AG09309 (cell line): ENCODE measurements around the gene TAF8.

Source experiments
- DNase-seq: peaks from one replicate; pipeline ENCODE4 v3.0.0-alpha.2; 2010; ENCODE audit warnings: low read depth
- H3K4me3 ChIP-seq: 2 replicates; pipeline ENCODE4 v1.5.1; 2011; ENCODE audit warnings: mild to moderate bottlenecking, low read depth, low read length, moderate library complexity; ENCODE audit not compliant: control insufficient read depth
- TF ChIP-seq, protein P1 (sequence below): IDR thresholded peaks from 2 replicates; pipeline ENCODE4 v1.5.1; 2011; ENCODE audit warnings: mild to moderate bottlenecking, low read depth, low read length, inconsistent platforms; ENCODE audit not compliant: insufficient read depth, control insufficient read depth; ENCODE audit errors: missing control alignments

TAF8 gene

DNA sequence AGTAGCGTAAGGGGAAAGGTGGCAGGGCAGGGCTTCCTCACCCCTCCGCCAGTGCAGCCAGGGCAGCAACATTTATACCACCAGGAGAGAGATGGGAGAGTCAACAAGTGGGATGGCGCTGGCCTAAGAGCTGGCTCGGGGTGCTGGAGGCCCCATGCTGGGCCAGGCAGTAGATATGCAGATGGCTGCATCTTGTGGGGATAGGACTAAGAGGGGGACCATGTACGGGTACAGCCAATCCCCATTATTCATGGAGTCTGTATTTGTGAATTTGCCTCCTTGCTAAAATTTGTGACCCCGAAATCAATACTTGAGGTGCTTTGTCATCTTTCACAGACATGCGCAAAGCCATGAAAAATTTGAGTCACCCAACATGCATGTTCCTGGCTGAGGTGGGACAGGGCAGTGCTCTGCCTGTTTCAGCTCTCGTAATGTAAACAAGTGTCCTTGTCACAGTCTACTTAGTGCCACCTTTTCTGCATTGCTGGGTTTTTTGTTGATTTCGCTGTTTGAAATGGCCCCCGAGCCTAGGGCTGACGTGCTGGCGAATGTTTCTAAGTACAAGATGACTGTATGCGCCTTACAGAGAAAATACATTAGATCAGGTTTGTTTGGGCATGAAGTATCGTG is 27.5 kb upstream of the TAF8 start:
- no peak overlapping the region for H3K4me3 ChIP-seq
- DNase-seq = no peak
- TF ChIP-seq, protein P1, sequence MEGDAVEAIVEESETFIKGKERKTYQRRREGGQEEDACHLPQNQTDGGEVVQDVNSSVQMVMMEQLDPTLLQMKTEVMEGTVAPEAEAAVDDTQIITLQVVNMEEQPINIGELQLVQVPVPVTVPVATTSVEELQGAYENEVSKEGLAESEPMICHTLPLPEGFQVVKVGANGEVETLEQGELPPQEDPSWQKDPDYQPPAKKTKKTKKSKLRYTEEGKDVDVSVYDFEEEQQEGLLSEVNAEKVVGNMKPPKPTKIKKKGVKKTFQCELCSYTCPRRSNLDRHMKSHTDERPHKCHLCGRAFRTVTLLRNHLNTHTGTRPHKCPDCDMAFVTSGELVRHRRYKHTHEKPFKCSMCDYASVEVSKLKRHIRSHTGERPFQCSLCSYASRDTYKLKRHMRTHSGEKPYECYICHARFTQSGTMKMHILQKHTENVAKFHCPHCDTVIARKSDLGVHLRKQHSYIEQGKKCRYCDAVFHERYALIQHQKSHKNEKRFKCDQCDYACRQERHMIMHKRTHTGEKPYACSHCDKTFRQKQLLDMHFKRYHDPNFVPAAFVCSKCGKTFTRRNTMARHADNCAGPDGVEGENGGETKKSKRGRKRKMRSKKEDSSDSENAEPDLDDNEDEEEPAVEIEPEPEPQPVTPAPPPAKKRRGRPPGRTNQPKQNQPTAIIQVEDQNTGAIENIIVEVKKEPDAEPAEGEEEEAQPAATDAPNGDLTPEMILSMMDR = no peak

DNA sequence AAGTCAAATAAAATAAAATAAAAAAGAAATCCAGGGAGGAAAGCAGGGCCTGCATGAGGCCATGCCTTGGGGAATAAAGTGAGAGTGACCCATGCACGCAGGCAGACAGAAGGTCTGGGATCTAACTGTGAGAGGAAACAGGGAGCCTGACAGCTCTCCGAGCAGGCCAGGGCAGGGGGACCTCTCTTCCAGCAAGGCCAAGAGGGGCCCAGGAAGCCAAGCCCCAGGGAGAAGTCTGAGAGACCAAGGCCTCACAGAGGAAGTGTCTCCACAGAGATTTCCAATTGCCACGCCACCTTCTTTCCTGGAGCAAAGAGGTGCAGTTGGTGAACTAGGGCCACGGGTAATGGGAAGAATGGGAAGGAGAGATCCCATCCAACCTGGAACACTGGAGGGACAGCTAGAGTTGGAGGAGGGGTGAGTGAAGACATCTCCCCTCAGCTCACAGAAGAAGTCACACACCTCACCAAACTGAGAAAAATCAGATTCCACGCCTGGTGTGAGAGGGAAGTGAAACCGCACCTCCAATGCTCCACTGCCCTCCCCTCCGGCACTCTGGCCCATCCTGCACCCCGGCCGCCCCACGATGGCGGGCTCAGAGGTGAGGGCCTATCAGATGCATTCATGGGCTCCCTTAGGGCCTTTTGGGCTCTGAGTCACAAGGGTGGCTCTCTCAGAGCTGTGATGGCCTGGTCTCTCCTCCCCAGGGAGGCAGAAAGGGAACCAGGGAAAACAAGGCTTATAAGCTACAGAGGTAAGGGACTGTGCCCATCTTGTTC is 25.1 kb upstream of the TAF8 start:
- no peak overlapping the region for H3K4me3 ChIP-seq
- TF ChIP-seq, protein P1 = no peak
- DNase-seq = no peak

DNA sequence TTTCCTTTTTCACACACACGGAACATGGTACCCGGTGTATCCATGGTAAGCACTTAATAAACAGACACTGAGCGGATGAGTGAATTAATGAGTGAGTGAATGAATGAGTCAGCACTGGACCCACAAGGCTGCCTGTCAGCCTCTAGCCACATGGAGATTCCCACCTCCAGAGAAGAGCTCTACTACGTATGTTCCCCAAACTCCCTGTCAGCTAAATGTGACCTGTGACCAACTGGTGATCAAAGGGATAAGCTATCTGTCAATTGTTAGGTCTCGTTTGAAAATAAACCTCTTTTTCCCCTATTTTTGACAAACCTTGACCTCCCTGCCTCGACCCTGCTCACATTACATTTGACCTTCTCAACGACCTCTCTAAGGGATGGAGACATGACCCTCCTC is 24.5 kb upstream of the TAF8 start:
- DNase-seq = no peak
- TF ChIP-seq, protein P1 = no peak
- H3K4me3 ChIP-seq = no peak overlapping the region

DNA sequence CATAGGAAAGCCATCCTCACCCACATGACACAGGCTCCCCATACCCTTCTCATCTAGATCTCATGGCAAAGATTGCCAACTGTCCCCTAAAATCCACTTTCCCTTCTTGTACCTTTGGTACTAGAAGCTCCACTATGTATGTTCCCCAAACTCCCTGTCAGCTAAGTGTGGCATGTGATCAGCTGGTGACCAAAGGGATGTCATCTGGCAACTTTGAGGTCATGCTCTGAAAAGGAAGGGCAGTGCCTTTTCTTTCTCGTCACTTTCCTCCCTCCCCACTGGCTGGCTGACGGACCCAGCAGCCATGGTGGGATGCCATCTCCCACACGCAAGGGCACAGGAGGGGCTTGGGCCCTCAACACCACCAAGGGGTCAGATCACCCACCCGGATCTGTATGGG is 23.8 kb upstream of the TAF8 start:
- no peak for DNase-seq
- no peak overlapping the region for H3K4me3 ChIP-seq
- TF ChIP-seq, protein P1 = no peak

DNA sequence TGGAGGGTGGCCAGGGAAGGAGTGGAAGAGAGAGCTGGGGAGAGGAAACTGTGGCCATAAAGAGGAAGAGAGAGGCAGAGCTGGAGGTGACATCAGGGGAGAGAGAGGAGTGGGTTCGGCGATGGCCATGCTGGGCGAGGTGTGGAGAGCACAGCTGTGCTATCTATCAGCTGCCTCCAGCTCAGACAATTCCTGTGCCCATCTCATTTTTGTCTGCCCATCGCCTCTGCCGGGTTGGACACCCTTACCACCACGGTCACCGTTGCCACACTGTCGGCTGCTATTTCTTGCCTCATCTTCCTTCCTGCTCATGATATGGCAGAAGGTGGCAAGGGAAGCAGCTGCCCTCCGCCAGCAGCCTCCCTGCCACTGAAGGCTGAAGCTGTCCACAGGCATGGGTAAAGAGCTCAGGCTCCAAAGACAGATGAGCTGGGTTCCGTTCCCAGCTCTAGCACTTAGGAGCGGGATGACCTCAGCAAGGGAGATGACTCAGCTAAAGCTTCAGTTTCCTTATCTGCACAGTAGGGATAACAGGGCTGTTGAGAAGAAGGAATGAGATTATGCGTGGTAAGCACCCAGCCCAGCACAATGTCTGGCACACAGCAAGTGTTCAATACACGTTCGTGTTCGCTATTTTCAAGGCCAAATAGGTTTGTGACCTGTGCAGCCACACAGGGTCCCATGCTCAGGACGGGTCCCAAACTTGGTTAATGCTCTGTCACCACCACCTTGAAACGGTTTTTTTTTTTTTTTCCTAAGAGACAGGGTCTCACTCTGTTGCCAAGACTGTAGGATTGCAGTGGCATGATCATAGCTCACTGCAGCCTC is 21.9 kb upstream of the TAF8 start:
- TF ChIP-seq, protein P1 = no peak
- no peak overlapping the region for H3K4me3 ChIP-seq
- DNase-seq = no peak

DNA sequence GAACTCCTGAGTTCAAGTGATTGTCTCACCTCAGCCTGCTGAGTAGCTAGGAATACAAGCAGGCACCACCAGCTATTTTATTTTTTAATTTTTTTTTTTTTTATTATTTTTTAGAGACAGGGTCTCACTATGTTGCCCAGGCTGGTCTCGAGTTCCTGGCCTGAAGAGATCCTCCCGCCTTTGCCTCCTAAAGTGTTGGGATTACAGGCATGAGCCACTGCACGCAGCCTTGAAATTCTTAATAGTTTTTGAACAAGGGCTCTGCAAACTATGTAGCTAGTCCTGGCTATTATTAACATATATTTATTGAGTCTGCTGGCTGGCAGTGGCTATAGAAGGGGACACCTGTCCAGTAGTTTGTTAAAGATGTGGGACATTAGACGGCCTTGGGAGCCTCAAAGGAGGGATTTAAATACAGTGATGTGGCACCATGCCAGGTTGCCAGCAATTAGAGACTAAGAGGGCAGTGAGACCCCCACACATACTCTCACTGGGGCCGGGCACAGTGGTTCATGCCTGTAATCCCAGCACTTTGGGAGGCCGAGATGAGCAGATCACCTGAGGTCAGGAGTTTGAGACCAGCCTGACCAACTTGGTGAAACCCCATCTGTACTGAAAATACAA is 21.1 kb upstream of the TAF8 start:
- TF ChIP-seq, protein P1 = no peak
- DNase-seq = no peak
- H3K4me3 ChIP-seq = no peak overlapping the region
